HEK293 (cell line): Measurements from ENCODE around the gene GPR149.

Source experiments
- CTCF ChIP-seq: fragments of 450-650 bp; formaldehyde crosslinking; IDR thresholded peaks from 2 replicates; pipeline ENCODE4 v1.5.1; 2016; ENCODE audit warnings: missing biosample characterization, missing genetic modification characterization
- REST ChIP-seq: fragments of 450-650 bp; formaldehyde crosslinking; IDR thresholded peaks from 2 replicates; pipeline ENCODE4 v1.5.1; 2016; ENCODE audit warnings: missing biosample characterization, missing genetic modification characterization
- ZBTB1 ChIP-seq: fragments of 450-650 bp; formaldehyde crosslinking; IDR thresholded peaks from 2 replicates; pipeline ENCODE4 v1.5.1; 2016; ENCODE audit warnings: missing biosample characterization, missing genetic modification characterization
- ZNF10 ChIP-seq: fragments of 450-650 bp; formaldehyde crosslinking; IDR thresholded peaks from 2 replicates; pipeline ENCODE4 v1.5.1; 2017; ENCODE audit warnings: missing biosample characterization, missing genetic modification characterization

- TF ChIP-seq ZBTB1 (no peak), REST (tag by site-specific recombination) (no peak), CTCF (no peak), ZNF10 (tag by site-specific recombination) (no peak)
Measured at GRCh38 chr3:154378311-154378710, 51.7 kb downstream of the GPR149 start.
